ENCODE data around the gene CEP63.

Gene CEP63

DNA sequence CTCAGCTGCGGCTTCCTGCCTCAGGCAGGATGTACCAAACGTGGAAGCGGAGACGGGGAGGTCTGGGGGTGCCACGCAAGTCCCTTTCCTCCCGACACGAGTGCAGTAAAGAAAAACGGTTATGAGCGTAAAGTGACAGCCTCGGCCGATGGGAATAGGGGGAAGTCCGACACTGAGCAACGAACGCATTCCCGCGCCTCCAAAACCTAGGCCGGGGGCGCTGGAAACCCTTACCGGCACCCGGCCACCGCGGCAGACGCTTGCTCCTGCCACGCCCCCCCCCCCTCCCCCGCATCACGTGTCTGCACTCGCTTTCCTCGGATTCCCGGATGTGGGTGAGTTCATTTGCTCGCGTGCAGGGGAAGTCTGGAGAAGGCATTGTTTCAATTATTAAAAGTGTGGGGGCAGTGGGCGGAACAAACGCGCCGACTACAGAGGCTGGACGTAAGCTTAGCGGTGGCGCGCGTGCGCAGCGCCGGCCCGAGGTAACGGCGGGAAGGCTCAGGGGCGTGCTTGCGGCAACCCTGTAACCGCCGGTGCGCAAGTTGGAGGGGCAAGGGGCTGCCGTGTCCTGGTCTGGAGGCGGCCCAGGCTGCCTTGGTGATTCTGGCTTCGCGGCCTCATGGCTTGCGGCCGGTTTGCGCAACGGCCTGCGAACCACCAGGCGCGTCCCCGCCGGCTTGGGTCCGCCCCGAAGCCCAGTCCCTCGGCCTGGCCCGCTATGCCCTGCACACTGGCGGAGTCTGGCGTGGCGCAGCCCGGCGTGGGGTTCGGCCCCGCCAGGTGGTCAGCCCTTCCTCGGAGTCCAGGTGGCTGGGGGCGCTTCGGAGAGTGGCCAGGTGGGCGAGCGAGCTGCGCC, at the start of gene CEP63, which contains the start of gene ANAPC13:
Gene CEP63, plus strand, starts transcription at position 340 of the 859 bp plus-strand sequence. CDS start 9,264 bp downstream, outside the sequence.
Gene ANAPC13, minus strand, starts transcription at position 268 of the 859 bp plus-strand sequence. CDS start 3,081 bp downstream, outside the sequence.
- peak; percentile 93 to 95 for DNase-seq

DNA sequence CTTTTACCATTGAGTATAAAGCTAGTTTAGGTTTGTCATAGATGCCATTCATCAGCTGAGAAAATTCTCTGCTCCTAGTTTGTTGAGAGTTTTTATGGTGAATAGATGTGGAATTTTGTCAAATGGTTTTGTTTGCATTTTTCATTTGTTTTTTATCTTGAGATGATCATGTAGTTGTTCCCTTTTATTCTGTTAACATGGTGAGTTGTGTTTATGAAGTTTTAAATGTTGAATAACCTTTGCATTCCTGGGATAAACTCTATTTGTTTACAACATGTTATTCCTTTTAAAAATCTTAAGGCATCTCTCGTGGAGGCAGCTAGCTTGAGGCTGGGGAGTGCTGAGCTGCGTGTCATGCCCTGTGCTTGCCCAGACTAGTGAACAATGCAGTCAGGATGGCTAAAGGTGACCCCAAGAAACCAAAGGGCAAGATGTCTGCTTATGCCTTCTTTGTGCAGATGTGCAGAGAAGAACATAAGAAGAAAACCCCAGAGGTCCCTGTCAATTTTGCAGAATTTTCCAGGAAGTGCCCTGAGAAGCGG, 48.6 kb upstream of the CEP63 start:
- no peak for DNase-seq

DNA sequence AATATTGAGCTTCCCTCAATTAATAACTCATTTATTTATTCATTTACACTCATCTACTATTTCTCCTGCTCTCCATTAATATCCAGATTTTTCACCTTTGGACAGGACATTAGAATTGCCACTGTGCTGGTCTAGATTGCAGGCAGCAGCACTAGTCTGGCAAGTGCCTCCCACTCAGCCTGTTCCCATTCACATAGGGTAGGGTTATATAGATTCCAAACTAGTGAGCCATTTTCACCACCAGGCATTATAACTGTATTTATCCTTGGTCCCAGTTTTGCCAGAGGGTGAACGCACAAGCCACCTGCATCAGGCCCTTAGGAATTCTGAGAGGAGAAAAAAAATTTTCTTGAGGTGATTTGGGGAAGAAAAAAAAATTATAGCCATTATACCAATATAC, 44.5 kb upstream of the CEP63 start:
- no peak for DNase-seq

DNA sequence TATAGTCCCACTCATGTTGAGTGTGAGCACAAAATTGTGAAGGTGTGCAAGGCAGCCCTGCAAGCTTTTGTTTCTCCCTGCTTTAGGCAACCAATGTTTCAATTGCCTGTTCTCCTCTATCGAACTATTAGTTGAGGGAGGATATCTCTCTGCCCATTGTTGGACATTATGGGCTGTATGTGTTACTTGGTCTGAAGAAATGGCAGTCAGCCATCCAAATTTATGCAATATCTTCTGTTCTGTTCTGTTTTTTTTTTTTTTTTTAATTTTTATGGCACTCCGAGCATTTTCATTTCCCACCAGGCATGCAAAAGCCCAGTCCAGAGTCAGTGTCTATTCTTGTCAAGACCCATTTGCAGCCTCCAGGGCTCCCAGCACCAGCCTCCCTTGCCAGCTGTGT, 44.0 kb upstream of the CEP63 start:
- DNase-seq, result no peak

DNA sequence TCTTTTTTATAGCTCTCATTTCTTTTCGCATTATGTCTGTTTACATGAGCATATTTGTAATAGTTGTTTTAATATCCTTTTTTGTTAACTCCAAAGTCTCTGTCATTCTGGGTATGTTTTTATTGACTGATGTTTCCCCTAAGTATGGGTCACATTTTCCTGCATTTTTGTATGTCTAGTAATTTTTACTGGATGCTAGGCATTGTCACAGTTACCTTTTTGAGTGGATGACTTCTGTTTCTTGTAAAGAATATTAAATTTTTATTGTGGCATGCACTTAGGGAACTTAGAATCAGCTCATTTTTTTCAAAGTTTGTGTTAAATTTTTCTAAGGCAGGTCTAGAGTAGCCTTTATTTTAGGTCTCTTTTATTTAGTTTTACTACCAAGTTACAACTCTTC, 40.8 kb upstream of the CEP63 start:
- no peak for DNase-seq

DNA sequence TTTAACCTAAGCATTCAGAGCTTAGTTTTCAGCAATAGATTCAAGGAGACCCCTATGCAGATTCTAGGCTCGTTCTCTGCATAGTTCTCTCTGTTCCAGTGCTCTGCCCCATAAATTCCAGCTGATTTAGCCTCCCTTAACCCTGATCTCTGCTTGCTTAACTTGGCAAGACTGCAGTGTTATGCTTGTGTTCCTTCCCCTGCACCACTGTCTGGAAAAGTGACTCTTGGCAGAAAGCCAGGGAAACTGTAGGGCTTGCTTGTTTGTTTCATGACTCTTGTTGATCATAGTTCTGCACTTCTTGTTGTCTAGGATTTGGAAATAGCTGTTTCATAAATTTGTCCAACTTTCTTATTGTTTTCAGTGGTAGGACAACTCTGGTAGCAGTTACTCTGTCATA, 40.2 kb upstream of the CEP63 start:
- DNase-seq, result no peak

DNA sequence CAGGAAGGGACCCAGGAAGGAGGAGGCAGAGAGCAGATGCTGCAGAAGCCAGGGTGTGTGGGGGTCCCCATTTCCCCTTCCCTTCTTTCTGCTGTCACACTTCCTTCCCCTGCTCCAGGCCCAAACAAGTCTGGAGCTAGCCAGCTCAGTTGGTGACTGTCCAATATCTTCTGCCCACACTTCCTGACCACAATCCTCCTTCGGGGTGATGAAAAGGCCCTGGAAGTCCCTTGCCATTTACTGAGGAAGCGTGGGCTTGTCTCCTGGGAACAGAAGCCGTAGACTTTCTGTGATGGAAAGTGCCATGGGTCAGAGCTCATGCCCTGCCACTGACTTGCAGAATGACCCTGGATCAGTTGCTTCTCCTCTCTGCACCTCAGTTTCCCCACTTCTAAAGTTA, 39.1 kb upstream of the CEP63 start:
- no peak for DNase-seq

DNA sequence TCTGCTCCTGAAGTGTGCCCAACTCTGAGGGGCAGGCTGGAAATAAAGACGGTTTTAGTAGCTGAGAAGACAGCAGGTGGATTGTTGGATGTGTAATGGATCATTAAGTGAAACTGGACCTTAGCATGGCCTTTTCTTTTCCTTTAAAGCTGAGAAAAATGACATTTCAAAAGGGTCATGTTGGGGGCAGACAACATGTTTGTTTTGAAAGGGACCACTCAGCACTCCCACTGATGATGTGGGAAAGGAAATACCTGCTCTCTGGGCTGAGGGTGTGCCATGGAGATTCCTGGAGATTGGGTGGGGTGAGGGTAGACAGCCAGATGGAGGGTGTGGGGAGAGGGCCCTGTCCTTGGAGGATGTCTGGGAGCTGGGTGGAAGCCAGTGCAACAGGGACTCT, 38.5 kb upstream of the CEP63 start:
- no peak for DNase-seq

DNA sequence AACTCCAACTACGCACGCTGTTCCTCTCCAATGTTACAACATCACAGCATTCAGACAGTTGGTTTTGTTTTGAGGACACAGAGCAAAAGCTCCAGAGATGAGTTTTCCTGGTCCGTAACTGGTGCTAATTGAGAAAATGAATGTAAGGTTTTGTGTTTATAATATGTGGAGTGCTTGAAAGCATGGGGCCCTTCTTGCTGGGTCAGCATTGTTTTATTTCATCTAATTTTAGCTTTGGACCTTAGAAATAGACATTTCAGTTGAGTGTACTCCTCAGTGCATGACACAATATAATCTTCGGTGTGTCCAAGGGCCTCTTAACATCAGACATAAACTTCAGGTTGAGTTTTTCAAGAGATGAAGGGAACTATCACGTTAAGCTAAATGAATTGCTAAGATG, 37.2 kb upstream of the CEP63 start:
- DNase-seq, result no peak

DNA sequence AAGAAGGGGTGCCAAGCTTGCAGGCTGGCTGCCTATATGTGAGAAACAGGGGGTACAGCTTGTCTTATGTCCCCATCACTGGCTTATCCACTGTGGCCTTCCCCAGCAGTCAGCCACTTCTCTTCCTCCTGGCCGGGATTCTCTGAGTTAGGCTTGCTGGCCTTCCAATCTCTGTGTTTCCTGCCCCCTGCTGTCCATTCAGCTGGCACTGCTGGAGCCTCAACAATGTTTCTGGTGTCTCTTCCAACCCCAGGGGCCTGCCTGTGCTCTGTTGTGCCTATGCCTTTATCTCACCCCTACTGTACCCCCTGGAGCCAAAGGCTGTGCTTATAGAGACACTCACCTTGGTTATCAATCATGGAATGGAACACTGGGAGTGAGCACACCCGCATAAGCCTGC, 36.6 kb upstream of the CEP63 start:
- peak; percentile 67 to 73 for DNase-seq

DNA sequence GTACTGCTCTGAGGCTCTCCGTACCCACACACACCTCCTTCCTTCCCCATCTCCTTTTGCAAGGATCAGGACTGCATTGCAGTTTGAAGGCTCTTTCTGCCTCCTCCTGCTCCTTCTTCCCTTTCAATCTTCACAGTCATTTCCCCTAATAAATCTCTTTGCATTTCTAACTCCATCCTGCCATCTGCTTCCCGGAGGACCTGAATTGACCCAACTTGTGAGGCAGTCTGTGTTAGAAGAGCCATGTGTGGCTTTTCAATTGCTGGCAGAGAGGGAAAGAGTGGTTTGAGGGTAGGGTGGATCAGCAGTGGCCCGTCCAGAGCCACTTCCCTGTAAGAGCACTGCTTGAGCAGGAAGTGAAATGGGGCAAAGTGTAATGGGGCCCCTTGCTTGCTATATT, 35.9 kb upstream of the CEP63 start:
- no peak for DNase-seq

DNA sequence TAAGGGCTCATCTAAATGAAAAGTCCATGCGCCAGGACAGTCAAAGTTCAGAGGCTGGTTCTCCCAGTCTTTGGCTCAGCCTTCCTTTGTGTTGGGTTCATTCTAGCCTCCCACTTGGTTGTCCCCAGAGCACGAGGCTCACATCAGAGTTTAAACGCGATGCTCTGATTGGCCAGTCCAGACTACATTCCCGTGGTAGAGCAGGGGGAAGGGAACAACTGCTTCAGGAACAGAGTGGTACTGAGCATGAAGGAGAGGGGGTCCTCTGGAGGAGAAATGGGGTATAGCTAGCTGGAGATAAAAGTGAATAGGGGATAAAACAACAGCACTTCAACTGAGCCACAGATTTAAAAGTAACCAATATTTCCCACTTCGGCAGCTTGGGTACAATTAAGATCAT, 32.2 kb upstream of the CEP63 start:
- no peak for DNase-seq

DNA sequence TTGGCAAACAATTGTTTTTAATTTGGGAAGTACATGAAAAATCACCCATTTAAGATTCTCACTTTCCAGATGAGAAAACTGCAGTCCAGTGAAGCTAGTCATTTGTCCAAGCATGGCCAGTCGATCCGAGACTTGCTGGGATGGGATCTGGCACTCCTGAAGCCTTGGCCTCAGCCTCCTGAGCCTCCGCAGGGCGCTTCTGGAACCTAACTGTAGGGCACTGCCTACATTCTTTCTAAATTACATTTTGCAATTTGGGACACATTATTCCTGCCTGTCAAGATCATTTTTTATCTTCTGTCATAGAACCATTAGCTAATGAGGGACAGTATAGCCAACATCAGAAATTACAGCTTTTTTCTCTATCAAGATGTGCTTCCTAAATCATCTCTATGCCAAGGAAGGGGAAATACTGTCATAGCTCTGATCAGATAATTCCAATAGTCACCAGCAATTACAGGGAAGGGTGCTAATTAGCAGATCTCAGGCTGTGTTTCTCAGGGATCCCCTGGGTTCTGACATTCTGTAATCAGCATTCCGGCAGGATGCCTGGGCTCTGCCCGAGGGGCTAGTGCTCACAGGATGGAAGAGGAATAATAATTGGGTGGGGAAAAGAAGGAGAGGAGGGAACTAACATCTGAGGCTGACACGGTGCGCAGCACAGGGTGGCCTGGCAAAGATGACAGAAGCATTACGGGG, 28.3 kb upstream of the CEP63 start:
- DNase-seq, result no peak

DNA sequence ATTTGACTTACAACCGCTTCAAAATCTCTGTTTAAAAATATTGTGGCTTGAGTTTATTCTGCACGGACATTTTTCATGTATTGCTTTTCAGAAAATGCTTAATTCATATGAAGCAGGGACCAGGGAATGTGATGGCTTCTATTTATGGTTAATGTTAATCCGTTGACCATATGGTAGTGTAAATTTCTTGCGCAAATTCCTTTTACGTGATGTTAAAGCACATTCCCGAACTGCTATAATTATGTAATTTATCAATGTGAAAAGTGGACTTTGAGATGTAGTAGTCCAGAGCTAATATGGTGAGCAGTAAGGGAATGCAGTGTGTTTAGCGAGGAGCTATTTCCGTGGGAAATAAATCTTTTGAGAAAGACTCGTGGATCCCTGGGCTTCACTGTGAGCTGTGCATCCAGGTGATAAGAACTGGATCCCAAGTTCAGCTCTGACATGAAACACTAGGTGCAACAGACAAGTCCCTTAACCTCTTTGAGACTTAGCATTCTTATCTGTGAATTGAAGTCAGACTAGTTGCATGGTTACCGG, 27.4 kb upstream of the CEP63 start:
- no peak for DNase-seq

DNA sequence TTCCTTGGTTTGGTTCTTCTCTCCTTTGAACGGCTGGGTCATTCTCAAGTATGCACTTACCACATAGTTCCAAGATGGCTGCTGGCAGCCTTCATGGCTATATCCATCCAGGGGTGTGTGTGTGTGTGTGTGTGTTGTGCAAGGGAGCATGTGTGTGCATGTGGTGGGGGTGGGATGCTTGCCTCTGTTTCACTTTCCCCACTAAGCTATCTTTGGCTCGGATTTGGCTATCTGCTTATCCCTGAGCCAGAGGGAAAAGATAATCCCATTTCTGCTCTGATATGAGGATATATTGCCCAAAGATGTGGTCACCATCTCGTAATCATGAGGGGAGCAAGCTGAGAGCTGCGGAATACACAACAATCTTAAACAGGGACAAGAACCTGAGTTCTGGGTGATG, 26.3 kb upstream of the CEP63 start:
- DNase-seq, result no peak

DNA sequence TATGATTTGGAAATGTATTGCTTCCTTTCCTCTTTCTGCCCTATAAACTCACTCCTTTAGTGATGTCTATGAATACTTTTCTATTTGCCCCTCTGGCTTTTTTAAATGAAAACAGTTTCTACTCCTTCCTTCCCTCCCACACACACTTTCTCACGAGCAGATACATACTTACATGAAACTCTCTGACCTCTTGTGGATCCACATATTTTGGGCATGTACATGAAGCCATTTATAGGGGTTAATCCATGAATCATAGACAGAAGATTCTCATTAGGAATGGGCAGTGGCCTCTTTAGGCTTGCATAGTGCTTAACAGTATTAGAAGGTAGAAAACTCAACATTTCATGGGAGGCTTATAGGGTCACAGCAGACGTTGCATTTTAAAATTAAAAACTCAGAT, 24.9 kb upstream of the CEP63 start:
- no peak for DNase-seq

DNA sequence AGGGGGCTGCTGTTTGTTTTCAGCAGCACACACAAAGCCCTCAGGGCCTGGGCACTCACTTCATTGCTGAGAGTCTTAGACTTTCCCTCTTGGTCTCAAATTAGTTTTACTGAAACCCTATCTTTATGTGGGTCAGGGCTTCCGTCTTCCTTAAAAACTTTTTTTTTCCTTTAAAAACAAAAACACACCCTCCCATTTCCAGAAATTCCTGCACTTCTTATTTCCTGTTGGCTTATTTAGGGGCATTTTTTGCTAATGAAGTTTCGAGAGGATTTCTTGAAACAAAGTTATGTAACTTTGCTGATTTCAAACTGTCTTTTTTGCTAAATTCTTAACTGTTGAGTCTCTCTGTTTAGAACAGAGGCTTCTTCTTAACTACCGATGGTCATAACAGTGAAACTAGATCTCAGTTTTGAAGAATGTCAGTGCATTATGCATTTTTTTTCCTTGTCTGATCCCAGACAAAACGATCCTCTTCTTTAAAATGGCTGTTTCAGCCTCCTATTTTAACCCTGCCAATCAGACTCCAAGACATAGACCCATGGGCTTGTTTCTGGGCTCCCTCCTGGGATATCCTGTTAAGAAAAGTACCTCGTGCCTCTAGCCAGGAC, 23.4 kb upstream of the CEP63 start:
- DNase-seq, result no peak

DNA sequence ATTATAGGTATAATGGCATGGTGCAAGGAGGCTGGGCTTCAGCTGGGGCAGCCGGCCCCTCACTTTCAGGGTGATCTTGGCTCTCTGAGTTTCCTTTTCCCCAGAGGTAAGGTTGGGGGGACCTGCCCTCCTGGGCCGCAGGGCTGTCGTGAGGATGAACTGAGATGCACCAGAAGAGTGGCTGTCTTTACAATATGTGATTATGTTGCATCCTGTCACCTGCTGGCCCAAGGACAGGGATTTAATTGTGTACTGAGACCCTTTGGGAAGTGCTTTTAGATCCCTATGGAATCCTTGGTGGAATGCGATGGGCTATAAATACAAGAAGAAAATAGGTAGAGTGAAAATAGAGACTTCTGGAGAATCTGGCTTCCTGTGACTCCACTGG, 22.2 kb upstream of the CEP63 start:
- DNase-seq, result no peak

DNA sequence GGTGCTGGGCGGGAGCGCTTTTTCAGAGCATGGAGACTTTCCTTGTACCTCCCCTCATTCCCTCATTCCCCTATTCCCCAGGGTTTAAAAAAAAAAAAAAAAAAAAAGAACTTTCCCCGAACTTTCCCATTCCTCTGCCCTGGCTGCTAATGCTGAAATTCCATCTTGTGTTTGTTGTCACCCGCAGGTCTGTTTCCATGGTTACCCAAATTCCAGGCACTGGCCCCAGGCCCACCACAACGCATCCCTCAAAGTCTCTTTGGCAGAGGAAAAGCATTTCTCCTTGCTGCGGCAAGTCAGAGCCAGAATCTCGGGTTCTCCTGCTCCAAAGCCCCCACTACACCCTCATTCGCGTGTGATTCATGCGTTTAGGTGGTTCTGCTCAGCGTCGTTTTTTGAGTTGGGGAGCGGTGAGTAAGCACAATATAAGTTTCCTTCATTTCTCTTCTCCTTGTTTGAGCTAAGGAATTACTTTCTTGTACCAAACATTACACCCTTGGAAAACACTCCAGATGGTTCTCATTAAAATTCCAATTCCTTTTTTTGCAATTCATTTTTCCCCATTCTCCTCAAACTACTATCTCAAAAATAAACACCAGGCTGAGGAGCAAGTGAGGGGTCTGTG, 21.7 kb upstream of the CEP63 start:
- DNase-seq, result peak in 1 of 2 donors; percentile 10

DNA sequence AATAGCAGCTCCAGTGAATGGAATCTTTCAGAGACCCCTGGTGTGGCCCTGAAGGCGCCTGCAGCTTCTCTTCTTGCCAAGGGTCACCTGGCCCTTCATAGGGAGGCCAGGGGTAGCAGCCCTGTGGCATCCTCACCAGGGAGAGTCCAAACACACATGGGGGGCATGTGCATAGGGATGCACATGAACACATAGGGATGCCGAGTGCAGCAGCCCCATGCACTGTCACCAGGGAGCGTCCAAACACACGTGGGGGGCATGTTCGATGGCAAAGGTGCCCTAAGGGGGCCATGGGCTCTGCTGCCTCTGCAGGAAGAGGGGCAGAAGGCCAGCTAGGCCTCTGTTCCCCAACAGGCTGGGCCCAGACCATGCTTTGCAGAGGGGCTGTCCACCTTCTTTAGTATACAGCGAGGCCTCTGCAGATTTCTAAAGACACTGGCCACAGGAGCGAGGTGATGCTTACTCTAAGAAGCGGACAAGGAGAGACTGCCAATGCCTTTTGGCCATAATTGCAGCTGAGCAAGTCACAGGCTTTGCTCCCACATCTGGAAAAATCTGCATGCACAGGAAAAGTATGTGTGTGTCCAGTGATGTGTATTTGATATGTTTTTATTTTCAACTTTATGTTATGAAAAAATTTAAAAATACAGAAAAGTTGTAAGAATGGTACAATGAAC, 21.0 kb upstream of the CEP63 start:
- no peak for DNase-seq

DNA sequence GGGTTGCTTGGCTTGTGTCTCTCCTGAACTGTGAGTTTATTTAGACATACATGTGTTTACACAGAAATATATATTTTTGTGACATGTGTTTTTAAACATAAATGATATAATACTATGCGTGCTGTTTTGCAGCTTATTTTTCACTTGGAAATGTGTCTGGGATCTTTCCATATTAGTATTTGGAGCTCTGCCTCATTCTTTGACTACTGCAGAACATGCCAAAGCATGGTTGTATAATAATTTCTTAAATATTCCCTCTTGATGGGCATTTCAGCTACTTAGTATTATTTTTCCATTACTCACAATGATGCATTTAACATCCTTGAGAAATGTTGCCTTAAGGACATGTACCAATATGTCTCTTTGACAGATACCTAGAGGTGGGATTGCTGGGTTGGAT, 19.5 kb upstream of the CEP63 start:
- no peak for DNase-seq

DNA sequence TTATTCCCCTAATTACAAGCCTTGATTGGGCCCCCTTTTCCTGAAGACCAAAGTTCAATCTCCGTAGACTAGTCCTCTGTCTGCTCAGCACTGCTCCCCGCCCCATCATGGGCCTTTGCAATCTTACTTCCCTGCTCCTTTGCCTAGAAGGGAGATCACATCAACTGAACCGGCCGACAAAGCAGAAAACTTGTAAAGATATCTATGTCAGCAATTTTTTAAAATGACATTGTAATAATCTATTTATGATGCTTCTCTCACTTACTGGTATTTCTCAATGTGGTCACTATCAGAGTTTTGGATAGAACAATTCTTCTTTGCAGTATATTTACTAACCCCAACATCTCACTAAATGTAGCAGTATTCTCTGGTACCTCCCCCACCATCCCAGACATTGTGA, 17.3 kb upstream of the CEP63 start:
- no peak for DNase-seq
